GM12878 (cell line): ENCODE data around the gene EVX2. TPM values are rescaled to one million over a fixed set of nuclear protein-coding genes. Genes with fewer than 3 reads are reported as not detected.

Experiments
- ATAC-seq: fragments of 200-7000 bp; cut with Tn5 transposase; 3 replicates; pipeline ENCODE4 v1.9.1; 2020; ENCODE audit warnings: mild to moderate bottlenecking, moderate library complexity
- BruUV-seq: library from RNA; stranded (reverse); fragments of 400-500 nt; replicated peaks from 2 replicates; lab custom pipeline; 2021; lab: Mats Ljungman, UMichigan
- CTCF ChIA-PET: fragments of 300-600 bp; sonication (Branson Sonifier 250); formaldehyde crosslinking; extraction: SDS; loops from one replicate; lab custom pipeline; 2021; ENCODE audit warnings: inconsistent platforms; lab: Yijun Ruan, JAX
- POLR2A ChIA-PET: fragments of 350-600 bp; formaldehyde crosslinking; extraction: SDS; loops from one replicate; lab custom pipeline; 2021; ENCODE audit warnings: inconsistent platforms; lab: Charles Lee
- RAD21 ChIA-PET: fragments of 300-600 bp; sonication (Branson Sonifier 250); formaldehyde crosslinking; loops from one replicate; lab custom pipeline; 2023; ENCODE audit warnings: antibody characterized with exemption; ENCODE audit not compliant: unreplicated experiment; lab: Charles Lee
- SMC1A ChIA-PET: fragments of 300-600 bp; sonication (Branson Sonifier 250); formaldehyde crosslinking; loops from one replicate; lab custom pipeline; 2023; ENCODE audit not compliant: unreplicated experiment, uncharacterized antibody; lab: Charles Lee
- DNase-seq: peaks from one replicate; pipeline ENCODE4 v3.0.0-alpha.2; 2011; ENCODE audit warnings: low read depth, low spot score
- FAIRE-seq: peaks from 3 replicates; lab custom pipeline; 2011; peaks lifted over from hg19 to GRCh38; lab: Jason Lieb, UNC
- H2AFZ ChIP-seq: 2 replicates; pipeline ENCODE4 v1.6.0; 2011; ENCODE audit warnings: low read depth, low read length, control low read depth; ENCODE audit not compliant: control insufficient read depth
- H3K27ac ChIP-seq: 2 replicates; pipeline ENCODE4 v1.5.1; 2011; ENCODE audit warnings: control low read depth; ENCODE audit not compliant: control insufficient read depth, insufficient read depth
- H3K27me3 ChIP-seq, 2 experiments: replicated peaks in 1 of 2; 2 replicates each; pipeline versions ENCODE4 v1.6.0 to v1.6.1; 2011; ENCODE audit warnings: low read length in 1 of 2; ENCODE audit not compliant: control insufficient read depth in 2 of 2, insufficient read depth in 2 of 2
- H3K36me3 ChIP-seq, 2 experiments: 2 replicates each; pipeline ENCODE4 v1.5.1; 2011; ENCODE audit warnings: low read length in 1 of 2; ENCODE audit not compliant: control insufficient read depth in 2 of 2, insufficient read depth in 2 of 2
- H3K4me1 ChIP-seq: 2 replicates; pipeline ENCODE4 v1.6.1; 2011; ENCODE audit warnings: mild to moderate bottlenecking, low read length, moderate library complexity, mixed read lengths; ENCODE audit not compliant: control insufficient read depth, insufficient read depth
- H3K4me2 ChIP-seq: 2 replicates; pipeline ENCODE4 v1.6.0; 2011; ENCODE audit warnings: control low read depth; ENCODE audit not compliant: control insufficient read depth, insufficient read depth
- H3K4me3 ChIP-seq: fragments of 200-600 bp; sonication (generic); 2 replicates; pipeline ENCODE4 v1.5.1; 2016
- H3K79me2 ChIP-seq: 2 replicates; pipeline ENCODE4 v1.6.0; 2011; ENCODE audit warnings: low read length; ENCODE audit not compliant: control insufficient read depth, insufficient read depth
- H3K9ac ChIP-seq: 2 replicates; pipeline ENCODE4 v1.8.0; 2011; ENCODE audit warnings: low read length, control low read depth, mixed read lengths; ENCODE audit not compliant: control insufficient read depth, insufficient read depth
- H3K9me3 ChIP-seq: replicated peaks from 3 replicates; pipeline ENCODE4 v1.5.1; 2011; ENCODE audit warnings: mild to moderate bottlenecking, low read length; ENCODE audit not compliant: control insufficient read depth, insufficient read depth
- H4K20me1 ChIP-seq: 2 replicates; pipeline ENCODE4 v1.6.0; 2011; ENCODE audit not compliant: control insufficient read depth, insufficient read depth
- ATF7 ChIP-seq: fragments of 450-650 bp; IDR thresholded peaks from 2 replicates; pipeline ENCODE4 v1.6.1; 2016; ENCODE audit warnings: low read depth, mild to moderate bottlenecking
- BACH1 ChIP-seq: fragments of 450-650 bp; IDR thresholded peaks from 2 replicates; pipeline ENCODE4 v1.6.1; 2017; ENCODE audit warnings: mild to moderate bottlenecking, borderline replicate concordance
- CHD2 ChIP-seq: IDR thresholded peaks from 2 replicates; pipeline ENCODE4 v1.6.1; 2011; ENCODE audit warnings: low read depth, low read length, improper control_type of control experiment, borderline replicate concordance
- E4F1 ChIP-seq: fragments of 450-650 bp; IDR thresholded peaks from 2 replicates; pipeline ENCODE4 v1.6.1; 2018; ENCODE audit warnings: borderline replicate concordance, mild to moderate bottlenecking; ENCODE audit not compliant: partially characterized antibody
- KDM1A ChIP-seq: fragments of 200-600 bp; sonication (generic); IDR thresholded peaks from 2 replicates; pipeline ENCODE4 v1.6.1; 2016; ENCODE audit warnings: borderline replicate concordance
- MYB ChIP-seq: fragments of 150-350 bp; IDR thresholded peaks from 2 replicates; pipeline ENCODE4 v1.6.1; 2014; ENCODE audit warnings: mild to moderate bottlenecking, low read depth, low read length, borderline replicate concordance
- USF2 ChIP-seq: IDR thresholded peaks from 2 replicates; pipeline ENCODE4 v1.6.1; 2011; ENCODE audit warnings: low read depth, low read length, improper control_type of control experiment, borderline replicate concordance
- ZBED1 ChIP-seq: IDR thresholded peaks from 2 replicates; pipeline ENCODE4 v1.6.1; 2016; ENCODE audit warnings: borderline replicate concordance
- ZNF217 ChIP-seq: fragments of 450-650 bp; IDR thresholded peaks from 2 replicates; pipeline ENCODE4 v1.6.1; 2017; ENCODE audit warnings: antibody characterized with exemption, mild to moderate bottlenecking
- WGBS: methylation state at CpG from one replicate; pipeline ENCODE4 v1.1.6; 2016; ENCODE audit warnings: low lambda C conversion rate; ENCODE audit not compliant: insufficient replicate concordance, insufficient coverage; ENCODE audit errors: missing lambda C conversion rate; 5-methylcytosine and 5-hydroxymethylcytosine counted together
- in situ Hi-C: fragments of 300-500 bp; cut with MboI; formaldehyde crosslinking; loops from 9 replicates; pipeline ENCODE4 v1.14.3; 2018; ENCODE audit warnings: mixed read lengths
- intact Hi-C: fragments of 100-400 bp; cut with micrococcal nuclease; formaldehyde crosslinking; loops from one replicate; pipeline ENCODE4 v1.14.2; 2022; ENCODE audit not compliant: unreplicated experiment
- polyA plus RNA-seq, 11 experiments: library from polyadenylated mRNA; depleted of rRNA in 4 of 11; unstranded in 6 of 11; stranded (reverse) in 5 of 11; fragments of >200 nt; fragmentation: Nextera tagmentation in 4 of 11; fragmentation: Illumina TruSeq in 1 of 11; extraction: Ambion mirVana in 4 of 11; extraction: Trizol in 1 of 11; gene quantifications; 1 replicate in 1 of 11; 2 replicates in 10 of 11; pipeline versions ENCODE4 v1.2.1 to v1.2.3, GENCODE V29; 2011 to 2016; ENCODE audit warnings: inconsistent platforms in 2 of 11, missing spikeins in 2 of 11, low read depth in 1 of 11
- total RNA-seq, 4 experiments: library from RNA; depleted of rRNA in 3 of 4; stranded (reverse); fragments of >200 nt in 3 of 4; fragmentation: Illumina TruSeq in 1 of 4; extraction: Trizol in 1 of 4; gene quantifications; 2 replicates each; pipeline versions ENCODE4 v1.2.1 to v1.2.3, GENCODE V29; 2013 to 2021

The EVX2 gene
- total and polyA plus RNA-seq, 10 of the 15 experiments (the other 5 are each of a cell fraction or from before 2014, with no cell fraction given) = not detected

DNA sequence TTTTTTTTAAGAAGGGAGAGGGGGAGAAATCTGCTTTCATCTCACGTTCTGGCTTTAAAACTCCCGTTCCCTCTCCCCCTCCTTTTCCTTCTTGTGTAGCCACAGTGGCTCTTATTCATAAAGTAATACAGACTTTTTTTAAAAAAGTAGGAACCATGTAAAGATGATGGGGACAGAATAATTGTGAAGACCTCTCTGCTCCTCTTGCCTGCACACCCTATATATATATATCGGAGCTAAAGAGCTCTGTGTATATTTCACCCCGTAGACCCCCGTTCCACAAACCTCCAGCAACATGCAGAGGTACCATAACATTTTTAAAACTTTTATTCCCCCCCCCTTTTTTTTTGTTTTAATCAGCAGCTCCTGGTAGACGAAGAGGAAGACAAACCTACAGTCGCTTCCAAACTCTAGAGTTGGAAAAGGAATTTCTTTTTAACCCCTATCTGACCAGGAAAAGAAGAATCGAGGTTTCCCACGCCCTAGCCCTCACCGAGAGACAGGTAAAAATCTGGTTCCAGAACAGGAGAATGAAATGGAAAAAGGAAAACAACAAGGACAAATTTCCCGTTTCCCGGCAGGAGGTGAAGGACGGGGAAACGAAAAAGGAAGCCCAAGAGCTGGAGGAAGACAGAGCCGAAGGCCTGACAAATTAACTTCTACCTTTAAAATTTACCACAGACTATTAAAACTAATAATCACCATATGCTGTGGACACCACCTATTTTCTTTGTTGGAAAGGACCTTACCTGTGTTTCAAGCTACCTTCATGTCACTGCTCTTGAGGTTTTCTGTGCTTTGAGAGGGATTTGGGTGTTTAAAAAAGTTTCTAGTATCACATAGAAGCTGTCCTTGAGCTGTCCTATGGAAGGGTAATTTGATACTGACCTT lies 47.4 kb upstream of the EVX2 start:
- DNase-seq = no peak
- H3K9ac ChIP-seq = no peak overlapping the region
- TF ChIP-seq ZNF217 = no peak
- no peak for TF ChIP-seq ATF7
- no peak for TF ChIP-seq ZBED1
- no peak for TF ChIP-seq CHD2
- TF ChIP-seq BACH1 = no peak
- no peak for TF ChIP-seq USF2
- no peak for TF ChIP-seq E4F1
- TF ChIP-seq MYB = no peak
- no peak for TF ChIP-seq KDM1A
- peaks cover 1% of the 10 kb centered on the region; the same call in 2 of the 3 replicates for H3K9me3 ChIP-seq
- intact Hi-C loops (no loop called here), in situ Hi-C loops (loop anchor here (25.0 kb wide), 1 partner anchor 1206 kb away; no protein-coding TSS in a partner anchor)
- no peaks in the 10 kb centered on the region for H4K20me1 ChIP-seq
- ChIA-PET CTCF (interaction anchor here (0.6 to 3.4 kb wide), 13 partner anchors 9 to 1018 kb away, joined by 3 to 36 read pairs (median 7); no protein-coding TSS in a partner anchor), POLR2A (interaction anchor here (0.5 kb wide), 1 partner anchor 1162 kb away, joined by 5 read pairs; no protein-coding TSS in a partner anchor), RAD21 (interaction anchor here (1.5 to 2.4 kb wide), 3 partner anchors 423 to 1018 kb away, joined by 4 to 8 read pairs (median 7); no protein-coding TSS in a partner anchor), SMC1A (interaction anchor here (0.7 to 3.2 kb wide), 10 partner anchors 10 to 1017 kb away, joined by 3 to 13 read pairs (median 5); no protein-coding TSS in a partner anchor)
- no peaks in the 10 kb centered on the region for H3K36me3 ChIP-seq
- no peak overlapping the region for H3K4me3 ChIP-seq
- no peak overlapping the region for H3K27ac ChIP-seq
- no peak overlapping the region for H3K4me2 ChIP-seq
- 32% methylated on average over 15 of the region's 15 CpGs for WGBS
- FAIRE-seq = no peak
- H3K79me2 ChIP-seq = no peaks in the 10 kb centered on the region
- no peaks in the 10 kb centered on the region for H3K4me1 ChIP-seq
- peaks cover 10 to 30% of the 10 kb centered on the region in 2 experiments for H3K27me3 ChIP-seq
- no peak overlapping the region for H2AFZ ChIP-seq
- ATAC-seq = no peak
- no TSS peak for BruUV-seq
